ENCODE measurements around the gene WIPF2. TPM values are rescaled to one million over a fixed set of nuclear protein-coding genes. Genes with fewer than 3 reads are reported as not detected.

WIPF2 gene
- polyA plus RNA-seq, 1 experiment: 8.1 TPM

DNA sequence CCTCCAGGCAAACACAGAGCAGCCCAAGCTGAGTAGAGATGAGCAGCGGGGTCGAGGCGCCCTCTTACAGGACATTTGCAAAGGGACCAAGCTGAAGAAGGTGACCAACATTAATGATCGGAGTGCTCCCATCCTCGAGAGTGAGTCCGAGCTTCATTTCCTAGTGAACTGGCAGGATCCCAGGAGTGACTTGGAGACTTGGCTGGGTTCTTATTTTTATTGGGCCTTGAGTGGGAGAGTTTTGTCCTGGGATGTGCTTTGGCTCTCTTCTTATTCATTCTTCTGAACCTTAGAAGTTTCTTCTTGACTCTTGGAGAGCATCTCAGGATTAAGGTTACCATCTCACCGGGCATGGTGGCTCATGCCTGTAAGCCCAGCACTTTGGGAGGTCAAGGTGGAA, 41.4 kb downstream of the WIPF2 start:
- Histone ChIP-seq H3K27me3 (ENCODE audit: control insufficient read depth, insufficient read depth, low read length) (no peaks in the 10 kb centered on the region), H3K4me3 (ENCODE audit: low read depth, low read length) (no peak overlapping the region), H3K9me3 (ENCODE audit: control insufficient read depth, insufficient read depth, low read length) (no peaks in the 10 kb centered on the region), H3K27ac (ENCODE audit: low read depth, low read length) (no peak overlapping the region)
- CTCF ChIA-PET: interaction anchor here (1.2 to 1.6 kb wide), 2 partner anchors 42 to 45 kb away, joined by 3 to 8 read pairs; partner anchors contain the start of gene WIPF2
- no peak for TF ChIP-seq CTCF (IDR thresholded peaks at IDR 0.05; ENCODE audit: low read depth, low read length)
- DNase-seq (ENCODE audit: low read depth, low spot score): no peak
- POLR2A ChIA-PET: no interaction called here

DNA sequence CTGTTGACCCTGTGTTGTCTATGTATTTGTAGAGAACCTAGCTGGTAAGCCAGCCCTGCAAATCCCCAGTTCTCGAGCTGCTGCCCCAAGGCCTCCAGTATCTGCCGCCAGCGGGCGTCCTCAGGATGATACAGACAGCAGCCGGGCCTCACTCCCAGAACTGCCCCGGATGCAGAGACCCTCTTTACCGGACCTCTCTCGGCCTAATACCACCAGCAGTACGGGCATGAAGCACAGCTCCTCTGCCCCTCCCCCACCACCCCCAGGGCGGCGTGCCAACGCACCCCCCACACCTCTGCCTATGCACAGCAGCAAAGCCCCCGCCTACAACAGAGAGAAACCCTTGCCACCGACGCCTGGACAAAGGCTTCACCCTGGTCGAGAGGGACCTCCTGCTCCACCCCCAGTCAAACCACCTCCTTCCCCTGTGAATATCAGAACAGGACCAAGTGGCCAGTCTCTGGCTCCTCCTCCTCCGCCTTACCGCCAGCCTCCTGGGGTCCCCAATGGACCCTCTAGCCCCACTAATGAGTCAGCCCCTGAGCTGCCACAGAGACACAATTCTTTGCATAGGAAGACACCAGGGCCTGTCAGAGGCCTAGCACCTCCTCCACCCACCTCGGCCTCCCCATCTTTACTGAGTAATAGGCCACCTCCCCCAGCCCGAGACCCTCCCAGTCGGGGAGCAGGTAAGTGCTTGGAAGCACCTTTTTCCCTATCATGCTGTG, 45.5 kb downstream of the WIPF2 start:
- POLR2A ChIA-PET: no interaction called here

GRCh38 chr17:40265337-40265736, 46.2 kb downstream of the WIPF2 start:
- no peak for TF ChIP-seq CTCF (IDR thresholded peaks at IDR 0.05; ENCODE audit: low read depth, low read length)
- no peaks in the 10 kb centered on the region for H3K27me3 ChIP-seq (ENCODE audit: control insufficient read depth, insufficient read depth, low read length)
- POLR2A ChIA-PET: no interaction called here
- CTCF ChIA-PET: no interaction called here
- no peaks in the 10 kb centered on the region for H3K9me3 ChIP-seq (ENCODE audit: control insufficient read depth, insufficient read depth, low read length)
- no peak for DNase-seq (ENCODE audit: low read depth, low spot score)
- no peak overlapping the region for H3K4me3 ChIP-seq (ENCODE audit: low read depth, low read length)
- H3K27ac ChIP-seq (ENCODE audit: low read depth, low read length): no peak overlapping the region

More for the DNA sequence above, 45.5 kb downstream of the WIPF2 start:
- Histone ChIP-seq H3K27me3 (ENCODE audit: control insufficient read depth, insufficient read depth, low read length) (no peaks in the 10 kb centered on the region), H3K9me3 (ENCODE audit: control insufficient read depth, insufficient read depth, low read length) (no peaks in the 10 kb centered on the region), H3K4me3 (ENCODE audit: low read depth, low read length) (no peak overlapping the region), H3K27ac (ENCODE audit: low read depth, low read length) (no peak overlapping the region)
- no peak for TF ChIP-seq CTCF (IDR thresholded peaks at IDR 0.05; ENCODE audit: low read depth, low read length)
- CTCF ChIA-PET: no interaction called here
- DNase-seq (ENCODE audit: low read depth, low spot score): no peak

- no peak for DNase-seq (ENCODE audit: low read depth, low spot score)
- CTCF ChIA-PET: interaction anchor here (0.6 to 1.9 kb wide), 3 partner anchors 22 to 88 kb away, joined by 3 to 6 read pairs (median 4); partner anchors contain the start of gene WIPF2
- no peak for TF ChIP-seq CTCF (IDR thresholded peaks at IDR 0.05; ENCODE audit: low read depth, low read length)
- Histone ChIP-seq H3K27ac (ENCODE audit: low read depth, low read length) (no peak overlapping the region), H3K27me3 (ENCODE audit: control insufficient read depth, insufficient read depth, low read length) (no peaks in the 10 kb centered on the region), H3K4me3 (ENCODE audit: low read depth, low read length) (no peak overlapping the region), H3K9me3 (ENCODE audit: control insufficient read depth, insufficient read depth, low read length) (no peaks in the 10 kb centered on the region)
- POLR2A ChIA-PET: interaction anchor here (1.4 kb wide), 1 partner anchor 48 kb away, joined by 3 read pairs; no protein-coding TSS in a partner anchor
Observed at GRCh38 chr17:40266882-40267281, 47.8 kb downstream of the WIPF2 start.

DNA sequence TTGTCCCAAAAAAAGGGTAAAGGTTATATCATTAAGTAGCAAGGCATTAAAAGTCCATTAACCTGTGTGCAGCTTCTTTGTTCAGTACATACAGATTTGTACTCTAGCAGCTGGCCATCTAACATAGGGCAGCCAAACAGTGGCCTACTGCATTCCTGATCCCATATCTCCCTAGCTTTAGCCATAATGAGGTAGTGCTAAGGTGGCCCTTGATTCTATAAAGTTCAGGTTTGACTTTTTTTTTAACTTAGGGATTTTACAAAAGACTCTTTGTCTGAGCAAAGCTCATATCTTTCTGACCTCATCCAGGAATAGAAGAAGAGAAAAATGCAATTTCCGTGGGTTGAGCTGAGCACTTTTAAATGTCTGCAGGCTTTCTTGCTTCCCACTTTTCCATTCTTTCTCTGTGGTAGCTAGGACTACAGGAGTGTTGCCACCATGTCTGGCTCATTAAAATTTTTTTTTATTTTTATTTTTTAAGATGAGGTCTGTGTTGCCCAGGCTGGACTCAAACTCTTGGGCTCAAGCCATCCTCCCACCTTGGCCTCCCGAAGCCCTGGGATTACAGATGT, 49.1 kb downstream of the WIPF2 start:
- TF ChIP-seq CTCF (IDR thresholded peaks at IDR 0.05; ENCODE audit: low read depth, low read length): no peak
- Histone ChIP-seq H3K4me3 (ENCODE audit: low read depth, low read length) (no peak overlapping the region), H3K9me3 (ENCODE audit: control insufficient read depth, insufficient read depth, low read length) (no peaks in the 10 kb centered on the region), H3K27me3 (ENCODE audit: control insufficient read depth, insufficient read depth, low read length) (no peaks in the 10 kb centered on the region), H3K27ac (ENCODE audit: low read depth, low read length) (no peak overlapping the region)
- CTCF ChIA-PET: interaction anchor here (0.5 to 1.9 kb wide), 3 partner anchors 49 to 124 kb away, joined by 3 to 6 read pairs (median 3); partner anchors contain the start of gene WIPF2
- no peak for DNase-seq (ENCODE audit: low read depth, low spot score)
- POLR2A ChIA-PET: interaction anchor here (1.1 to 1.4 kb wide), 2 partner anchors 15 to 50 kb away, joined by 3 read pairs; no protein-coding TSS in a partner anchor

Measured in AG04450 (cell line).